ENCODE results near the gene PHGDH. TPM values are rescaled to one million over a fixed set of nuclear protein-coding genes. Genes with fewer than 3 reads are reported as not detected.

PHGDH gene
- total and polyA plus RNA-seq, 2 of the 13 experiments (the other 11 are each of a cell fraction or from before 2014, with no cell fraction given), result 95.8 to 133 TPM

GRCh38 chr1:119766374-119766794 lies 54.6 kb downstream of the PHGDH start (continued):
- TF ChIP-seq MXD1 (CRISPR knock-in tag; IDR thresholded peaks at IDR 0.05) (no peak), ZNF253 (CRISPR knock-in tag; IDR thresholded peaks at IDR 0.05; ENCODE audit: borderline replicate concordance) (no peak), EED (CRISPR knock-in tag; IDR thresholded peaks at IDR 0.05) (no peak), ZNF839 (CRISPR knock-in tag; IDR thresholded peaks at IDR 0.05; ENCODE audit: borderline replicate concordance) (no peak), IRX3 (CRISPR knock-in tag; IDR thresholded peaks at IDR 0.05; ENCODE audit: borderline replicate concordance, low read depth) (no peak), ZNF761 (CRISPR knock-in tag; conservative IDR thresholded peaks at IDR 0.05) (no peak), ZNF746 (CRISPR knock-in tag; IDR thresholded peaks at IDR 0.05) (peak; percentile 53; the same call in 1 of the 2 replicates), ZNF704 (CRISPR knock-in tag; IDR thresholded peaks at IDR 0.05; ENCODE audit: borderline replicate concordance) (no peak), ETV5 (CRISPR knock-in tag; IDR thresholded peaks at IDR 0.05; ENCODE audit: borderline replicate concordance) (no peak; the same call in 1 of the 2 replicates), WIZ (CRISPR knock-in tag; IDR thresholded peaks at IDR 0.05) (no peak), MED13 (CRISPR knock-in tag; IDR thresholded peaks at IDR 0.05) (no peak), HHEX (CRISPR knock-in tag; IDR thresholded peaks at IDR 0.05) (peak; percentile 73), TEAD2 (CRISPR knock-in tag; IDR thresholded peaks at IDR 0.05) (no peak), ATF2 (CRISPR knock-in tag; IDR thresholded peaks at IDR 0.05) (0 out of 2 replicates have a peak, but pooled peaks have one; percentile 34), NCOA2 (CRISPR knock-in tag; IDR thresholded peaks at IDR 0.05) (peak; percentile 82), ARNT2 (CRISPR knock-in tag; IDR thresholded peaks at IDR 0.05; ENCODE audit: low read depth) (no peak), RARG (CRISPR knock-in tag; IDR thresholded peaks at IDR 0.05; ENCODE audit: low read depth) (no peak), JUNB (CRISPR knock-in tag; IDR thresholded peaks at IDR 0.05; ENCODE audit: borderline replicate concordance) (no peak), DNMT1 (CRISPR knock-in tag; IDR thresholded peaks at IDR 0.05) (no peak), ZBTB3 (CRISPR knock-in tag; IDR thresholded peaks at IDR 0.05; ENCODE audit: borderline replicate concordance, low read depth) (no peak), ATF1 (CRISPR knock-in tag; IDR thresholded peaks at IDR 0.05) (no peak), EHMT2 (IDR thresholded peaks at IDR 0.05; ENCODE audit: borderline replicate concordance, low read depth, low read length) (no peak), NBN (conservative IDR thresholded peaks at IDR 0.05) (no peak), ZBTB4 (CRISPR knock-in tag; IDR thresholded peaks at IDR 0.05; ENCODE audit: borderline replicate concordance) (no peak), ZNF543 (CRISPR knock-in tag; IDR thresholded peaks at IDR 0.05) (no peak), BRCA1 (CRISPR knock-in tag; IDR thresholded peaks at IDR 0.05) (no peak), ZNF224 (CRISPR knock-in tag; IDR thresholded peaks at IDR 0.05) (no peak)

Data from HepG2 (cell line).